K562 (cell line): ENCODE measurements around the gene USP31. TPM values are rescaled to one million over a fixed set of nuclear protein-coding genes. Genes with fewer than 3 reads are reported as not detected.
A peak's percentile ranks its signal among the peaks of the same experiment; 100 is the strongest.

Experiments
- CBX8 ChIP-seq: fragments of 200-600 bp; sonication (generic); IDR thresholded peaks from 2 replicates; pipeline ENCODE4 v1.6.1; 2012; ENCODE audit warnings: borderline replicate concordance, mixed run types, low read depth, mild to moderate bottlenecking, moderate library complexity, mixed read lengths, low read length, control low read depth, inconsistent platforms; ENCODE audit not compliant: poor library complexity, severe bottlenecking; ENCODE audit errors: extremely low read depth
- CTCF ChIP-seq, 3 experiments: IDR thresholded peaks in 2 of 3; conservative IDR thresholded peaks in 1 of 3; 2 replicates each; pipeline ENCODE4 v1.5.1; 2011 to 2012; ENCODE audit warnings: low read length in 3 of 3, mild to moderate bottlenecking in 3 of 3, control low read depth in 2 of 3, improper control_type of control experiment in 1 of 3, inconsistent platforms in 1 of 3, low read depth in 1 of 3, mixed read lengths in 1 of 3, moderate library complexity in 1 of 3; ENCODE audit not compliant: insufficient read depth in 2 of 3
- DDX20 ChIP-seq: fragments of 450-650 bp; IDR thresholded peaks from 2 replicates; pipeline ENCODE4 v1.6.1; 2016; ENCODE audit warnings: missing genetic modification characterization, low read depth, mild to moderate bottlenecking, missing compliant biosample characterization, moderate library complexity
- E2F6 ChIP-seq, 2 experiments: IDR thresholded peaks; 2 replicates each; pipeline ENCODE4 v1.6.1; 2011; ENCODE audit warnings: borderline replicate concordance in 1 of 2, control low read depth in 1 of 2, low read depth in 1 of 2, low read length in 1 of 2, mild to moderate bottlenecking in 1 of 2, mixed read lengths in 1 of 2, moderate library complexity in 1 of 2; ENCODE audit not compliant: insufficient read depth in 1 of 2, insufficient read length in 1 of 2, poor library complexity in 1 of 2, severe bottlenecking in 1 of 2; ENCODE audit errors: extremely low read depth in 1 of 2
- FOXJ2 ChIP-seq: fragments of 200-800 bp; sonication (Bioruptor generic); IDR thresholded peaks from 2 replicates; pipeline ENCODE4 v1.6.1; 2016; ENCODE audit warnings: missing genetic modification characterization, missing compliant biosample characterization
- FOXO4 ChIP-seq: fragments of 450-650 bp; formaldehyde crosslinking; IDR thresholded peaks from 2 replicates; pipeline ENCODE4 v1.4.0; 2020; ENCODE audit warnings: mild to moderate bottlenecking, moderate library complexity
- GTF2F1 ChIP-seq: IDR thresholded peaks from 2 replicates; pipeline ENCODE4 v1.6.1; 2011; ENCODE audit warnings: low read depth, low read length, improper control_type of control experiment
- HMGXB4 ChIP-seq: sonication (generic); formaldehyde crosslinking; IDR thresholded peaks from 2 replicates; pipeline ENCODE4 v1.8.1; 2023; ENCODE audit warnings: mild to moderate bottlenecking, missing genetic modification reagents
- KDM2B ChIP-seq: fragments of 250-450 bp; sonication (Bioruptor Pico); IDR thresholded peaks from 2 replicates; pipeline ENCODE4 v1.8.0; 2021; ENCODE audit warnings: mild to moderate bottlenecking, moderate library complexity
- MYC ChIP-seq, 2 experiments: fragments of 250-450 bp in 1 of 2; sonication (Bioruptor Pico) in 1 of 2; IDR thresholded peaks; 2 replicates each; pipeline versions ENCODE4 v1.5.1 to v1.6.1; 2012 to 2021; ENCODE audit warnings: low read depth in 2 of 2, borderline replicate concordance in 1 of 2, improper control_type of control experiment in 1 of 2, low read length in 1 of 2, mild to moderate bottlenecking in 1 of 2, moderate library complexity in 1 of 2
- RBBP5 ChIP-seq: fragments of 200-600 bp; sonication (generic); IDR thresholded peaks from 2 replicates; pipeline ENCODE4 v1.6.1; 2012; ENCODE audit warnings: borderline replicate concordance, mild to moderate bottlenecking, low read length, control low read depth, inconsistent platforms; ENCODE audit not compliant: insufficient read depth, poor library complexity, severe bottlenecking
- SAFB2 ChIP-seq: fragments of 200-400 bp; formaldehyde crosslinking; IDR thresholded peaks from 2 replicates; pipeline ENCODE4 v1.6.1; 2018; ENCODE audit warnings: borderline replicate concordance, low read length, low read depth, moderate library complexity; ENCODE audit not compliant: severe bottlenecking
- SMARCC2 ChIP-seq: fragments of 450-650 bp; IDR thresholded peaks from 2 replicates; pipeline ENCODE4 v1.6.1; 2017; ENCODE audit warnings: antibody characterized with exemption, moderate library complexity, mild to moderate bottlenecking, low read depth
- ZNF23 ChIP-seq: fragments of 250-450 bp; sonication (Bioruptor Pico); IDR thresholded peaks from 2 replicates; pipeline ENCODE4 v1.4.0; 2020; ENCODE audit warnings: mild to moderate bottlenecking
- ZNF324 ChIP-seq: fragments of 250-450 bp; sonication (Bioruptor Pico); IDR thresholded peaks from 2 replicates; pipeline ENCODE4 v1.4.0; 2020; ENCODE audit warnings: mild to moderate bottlenecking
- ZNF395 ChIP-seq: fragments of 200-800 bp; sonication (Bioruptor generic); IDR thresholded peaks from 2 replicates; pipeline ENCODE4 v1.6.1; 2017; ENCODE audit warnings: missing genetic modification characterization, missing compliant biosample characterization
- polyA plus RNA-seq, 8 experiments: library from polyadenylated mRNA; depleted of rRNA in 4 of 8; stranded (reverse) in 5 of 8; unstranded in 3 of 8; fragments of >200 nt; fragmentation: Nextera tagmentation in 2 of 8; fragmentation: Illumina TruSeq in 1 of 8; extraction: Ambion mirVana in 2 of 8; extraction: Trizol in 1 of 8; gene quantifications; 2 replicates each; pipeline versions ENCODE4 v1.2.1 to v1.2.3, GENCODE V29; 2011 to 2014; ENCODE audit warnings: inconsistent platforms in 1 of 8, missing spikeins in 1 of 8
- total RNA-seq, 7 experiments: library from RNA; depleted of rRNA in 6 of 7; stranded (reverse); fragments of >200 nt in 6 of 7; fragmentation: Illumina TruSeq in 2 of 7; extraction: Trizol in 2 of 7; gene quantifications; 2 replicates each; pipeline versions ENCODE4 v1.2.1 to v1.2.3, GENCODE V29; 2011 to 2021; ENCODE audit warnings: low replicate concordance in 1 of 7

Gene USP31
- total and polyA plus RNA-seq, 9 of the 15 experiments (the other 6 are each of a cell fraction or from before 2014, with no cell fraction given) = 0.56 to 4.9 (median 2.9) TPM

GRCh38 chr16:23148513-23149266, 562 bp downstream of the USP31 start (continued):
- TF ChIP-seq FOXO4 (CRISPR knock-in tag) (no peak), CBX8 (no peak), RBBP5 (no peak), SAFB2 (no peak), MYC (IDR thresholded peaks at IDR 0.05; ENCODE audit: low read depth, low read length) (peak; percentile 76; the same call in 1 of the 2 replicates), MYC (CRISPR knock-in tag; IDR thresholded peaks at IDR 0.05; ENCODE audit: borderline replicate concordance, low read depth) (no peak), CTCF (IDR thresholded peaks at IDR 0.05 in 2 of 3, conservative IDR thresholded peaks at IDR 0.05 in 1 of 3; ENCODE audit: insufficient read depth in 2 of 3, low read depth in 1 of 3, low read length in 3 of 3) (no peak), E2F6 (IDR thresholded peaks at IDR 0.05; ENCODE audit: borderline replicate concordance in 1 of 2, extremely low read depth in 1 of 2, insufficient read depth in 1 of 2, insufficient read length in 1 of 2, low read depth in 1 of 2, low read length in 1 of 2, poor library complexity in 1 of 2, severe bottlenecking in 1 of 2) (peak; percentile 84 to 92), DDX20 (tag) (no peak), FOXJ2 (tag) (no peak), SMARCC2 (no peak), ZNF324 (no peak), ZNF23 (CRISPR knock-in tag) (no peak), GTF2F1 (no peak), ZNF395 (CRISPR knock-in tag) (no peak), HMGXB4 (CRISPR knock-in tag) (no peak), KDM2B (CRISPR knock-in tag) (no peak)
